IMR-90 (cell line): Measurements from ENCODE around the gene RFX4.

Experiments
- BHLHE40 ChIP-seq: fragments of 150-350 bp; IDR thresholded peaks from 2 replicates; pipeline ENCODE4 v1.6.1; 2016; ENCODE audit warnings: mild to moderate bottlenecking, low read depth, low read length
- CEBPB ChIP-seq: IDR thresholded peaks from 2 replicates; pipeline ENCODE4 v1.6.1; 2012; ENCODE audit warnings: low read depth, low read length, improper control_type of control experiment
- CHD1 ChIP-seq: IDR thresholded peaks from 2 replicates; pipeline ENCODE4 v1.6.1; 2012; ENCODE audit warnings: low read depth, low read length, improper control_type of control experiment
- CTCF ChIP-seq: conservative IDR thresholded peaks from 2 replicates; pipeline ENCODE4 v1.5.1; 2012; ENCODE audit warnings: mild to moderate bottlenecking, low read depth, low read length, improper control_type of control experiment
- ELK1 ChIP-seq: fragments of 150-350 bp; IDR thresholded peaks from 2 replicates; pipeline ENCODE4 v1.6.1; 2016; ENCODE audit warnings: low read depth, mild to moderate bottlenecking, low read length, moderate library complexity, borderline replicate concordance
- FOS ChIP-seq: fragments of 150-350 bp; IDR thresholded peaks from 2 replicates; pipeline ENCODE4 v1.6.1; 2016; ENCODE audit warnings: low read depth, low read length
- MXI1 ChIP-seq: IDR thresholded peaks from 2 replicates; pipeline ENCODE4 v1.6.1; 2012; ENCODE audit warnings: low read depth, mild to moderate bottlenecking, low read length, moderate library complexity, borderline replicate concordance
- POLR2A ChIP-seq: IDR thresholded peaks from 2 replicates; pipeline ENCODE4 v1.6.1; 2012; ENCODE audit warnings: mild to moderate bottlenecking, low read depth, low read length
- RAD21 ChIP-seq: IDR thresholded peaks from 2 replicates; pipeline ENCODE4 v1.6.1; 2012; ENCODE audit warnings: low read length, improper control_type of control experiment
- RCOR1 ChIP-seq: IDR thresholded peaks from 2 replicates; pipeline ENCODE4 v1.6.1; 2012; ENCODE audit warnings: mild to moderate bottlenecking, low read length, improper control_type of control experiment; ENCODE audit not compliant: insufficient replicate concordance
- RFX5 ChIP-seq: IDR thresholded peaks from 2 replicates; pipeline ENCODE4 v1.8.0; 2012; ENCODE audit warnings: low read depth, mild to moderate bottlenecking, low read length, moderate library complexity
- SMC3 ChIP-seq: fragments of 150-350 bp; IDR thresholded peaks from 2 replicates; pipeline ENCODE4 v1.6.1; 2016; ENCODE audit warnings: low read depth, mild to moderate bottlenecking, antibody characterized with exemption, low read length, moderate library complexity

GRCh38 chr12:106602076-106602475 is 19.3 kb downstream of the RFX4 start:
- no peak for TF ChIP-seq RFX5
- TF ChIP-seq POLR2A, result no peak
- TF ChIP-seq CTCF, result no peak
- no peak for TF ChIP-seq RCOR1
- TF ChIP-seq ELK1, result no peak
- no peak for TF ChIP-seq MXI1
- TF ChIP-seq FOS, result no peak
- no peak for TF ChIP-seq RAD21
- no peak for TF ChIP-seq CEBPB
- TF ChIP-seq SMC3, result no peak
- TF ChIP-seq BHLHE40, result no peak
- TF ChIP-seq CHD1, result no peak
